Heart right ventricle (tissue), 16 donors: ENCODE results near the gene HTT. TPM values are rescaled to one million over a fixed set of nuclear protein-coding genes. Genes with fewer than 3 reads are reported as not detected.

ENCODE experiments used
- ATAC-seq, 8 donors: fragments of 200-7000 bp; cut with Tn5 transposase; one replicate each; pipeline ENCODE4 v1.9.1; 2020; ENCODE audit warnings: mild to moderate bottlenecking in 8 of 8, moderate library complexity in 8 of 8, moderate number of reproducible peaks in 1 of 8
- DNase-seq, 2 donors: peaks; one replicate each; pipeline ENCODE4 v3.0.0-alpha.2; 2020
- H3K27ac ChIP-seq, 10 donors: fragments of 200-600 bp; sonication (generic) in 2 of 10; one replicate each; pipeline versions ENCODE4 v1.5.0 to v1.8.0; 2020 to 2022; ENCODE audit warnings: mild to moderate bottlenecking in 3 of 10
- H3K27me3 ChIP-seq, 7 donors: fragments of 200-600 bp; one replicate each; pipeline ENCODE4 v1.8.0; 2021 to 2022; ENCODE audit warnings: mild to moderate bottlenecking in 2 of 7
- H3K36me3 ChIP-seq, 9 donors: fragments of 200-600 bp; sonication (generic) in 1 of 9; one replicate each; pipeline versions ENCODE4 v1.5.0 to v1.8.0; 2020 to 2022; ENCODE audit warnings: mild to moderate bottlenecking in 2 of 9
- H3K4me1 ChIP-seq, 9 donors: fragments of 200-600 bp; sonication (generic) in 1 of 9; one replicate each; pipeline versions ENCODE4 v1.5.0 to v1.8.0; 2020 to 2022; ENCODE audit warnings: mild to moderate bottlenecking in 4 of 9
- H3K4me3 ChIP-seq, 10 donors: fragments of 200-600 bp; sonication (generic) in 2 of 10; one replicate each; pipeline versions ENCODE4 v1.5.0 to v1.8.0; 2020 to 2022; ENCODE audit warnings: mild to moderate bottlenecking in 7 of 10, moderate library complexity in 2 of 10
- H3K9me3 ChIP-seq, 11 donors: fragments of 200-600 bp in 10 of 11; sonication (generic) in 2 of 11; one replicate each; pipeline versions ENCODE4 v1.5.0 to v1.8.0; 2013 to 2022; ENCODE audit warnings: mild to moderate bottlenecking in 2 of 11, control low read depth in 1 of 11, moderate library complexity in 1 of 11
- CTCF ChIP-seq, 9 donors: fragments of 200-600 bp; sonication (generic) in 2 of 9; IDR thresholded peaks; one replicate each; pipeline versions ENCODE4 v1.5.0 to v1.8.0; 2021 to 2022; ENCODE audit warnings: antibody characterized with exemption in 9 of 9, mild to moderate bottlenecking in 5 of 9, moderate library complexity in 1 of 9
- WGBS, 2 donors: extraction: QIAGEN DNeasy Blood & Tissue Kit; methylation state at CpG; one replicate each; pipeline ENCODE4 v1.1.7; 2013; ENCODE audit warnings: inconsistent platforms in 1 of 2; 5-methylcytosine and 5-hydroxymethylcytosine counted together
- intact Hi-C, 10 donors: fragments of 100-400 bp; cut with DNase I; formaldehyde crosslinking; loops; one replicate each; pipeline versions ENCODE4 v1.11.1 to v1.14.2; 2022
- polyA plus RNA-seq, 2 donors: library from polyadenylated mRNA; stranded (reverse); fragments of 200-250 nt; gene quantifications; one replicate each; pipeline ENCODE4 v1.2.3, GENCODE V29; 2013
- total RNA-seq, 10 donors: library from RNA; stranded (reverse); fragmentation: NEBNext Ultra II Directional in 3 of 10; extraction: Animal tissue kit (Norgen Biotek cat#: 25700) in 3 of 10; gene quantifications; one replicate each; pipeline versions ENCODE4 v1.2.1 to v1.2.4, GENCODE V29; 2021 to 2023
- donor health status: Arrhythmogenic right ventricular cardiomyopathy.
- donor health status: ischemic (EF 13 %, LVEDD 7.1; RV severe dilation, severe dysfunction).
- donor health status: healthy with polysubstance abuse.
- donor health status: DM: no; HTN: yes; CAD: no.
- donor health status: DM: no; HTN: no; CAD: no.
- donor health status: ischemic (EF 25% LVEDD 6.9; RV normal size, moderate dysfunction).
- donor health status: ischemic (EF 25% LVEDD 5.7; RV mildly dilated, moderate dysfunction).
- donor health status: healthy.
- donor health status: DM: yes; HTN: yes; CAD: no.
- donor health status: Ischemic cardiomyopathy.
- donor health status: ischemic (EF 35%, LVEDD 5.7; RV mildly dilated, moderate dysfunction).
- donor health status: nonischemic (EF 11% LVEDD 7.7; RV severe dilation, severe dysfunction).
- donor health status: DM: yes; HTN: yes; CAD: no.
- donor health status: PGD.
- donor health status: ischemic (EF 29% LVEDD 5.4; RV normal size, mild dysfunction).
- donor health status: nonischemic (EF 23%, LVEDD 6.1; RV moderate dilation, normal function).

HTT gene
- total and polyA plus RNA-seq, 12 donors: 6.3 to 34.0 (median 24.1) TPM

- no peaks in the 10 kb centered on the region for H3K4me1 ChIP-seq
- H3K27me3 ChIP-seq: no peaks in the 10 kb centered on the region
- DNase-seq: no peak
- intact Hi-C loops: no loop called here
- H3K9me3 ChIP-seq: no peaks in the 10 kb centered on the region
- H3K36me3 ChIP-seq: peaks cover 0 to 3% (median 0%) of the 10 kb centered on the region in 9 donors
- no peak overlapping the region for H3K4me3 ChIP-seq
- no peak overlapping the region for H3K27ac ChIP-seq
- no peak for ATAC-seq
- 95 to 96% methylated on average over 11 of the region's 11 CpGs for WGBS, 2 donors
- no peak for TF ChIP-seq CTCF (IDR thresholded peaks at IDR 0.05)
Measured at GRCh38 chr4:3251691-3252479, 177.4 kb downstream of the HTT start.

DNA sequence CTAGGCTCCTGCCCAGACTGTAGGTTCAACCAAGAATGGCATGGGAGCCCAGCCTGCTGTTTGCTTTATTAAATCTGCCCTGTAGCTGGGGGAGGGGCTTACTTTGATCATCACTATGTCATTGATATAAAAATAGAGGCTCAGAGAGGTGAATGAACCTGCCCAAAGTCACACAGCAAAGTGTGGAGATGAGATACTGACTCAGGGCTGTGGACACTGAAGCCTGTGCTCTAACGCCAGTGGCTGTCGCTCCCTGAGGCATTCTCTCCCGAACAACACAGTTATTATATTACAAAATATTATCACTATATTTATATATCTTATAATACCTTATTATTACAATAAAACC is 178.0 kb downstream of the HTT start:
- intact Hi-C loops: no loop called here
- H3K27ac ChIP-seq: no peak overlapping the region
- ATAC-seq (no peak), DNase-seq (no peak)
- H3K4me3 ChIP-seq: no peak overlapping the region
- no peaks in the 10 kb centered on the region for H3K27me3 ChIP-seq
- TF ChIP-seq CTCF (IDR thresholded peaks at IDR 0.05): no peak
- no peaks in the 10 kb centered on the region for H3K4me1 ChIP-seq
- peaks cover 0 to 3% (median 0%) of the 10 kb centered on the region in 9 donors for H3K36me3 ChIP-seq
- 95 to 96% methylated on average over 3 of the region's 3 CpGs for WGBS, 2 donors
- no peaks in the 10 kb centered on the region for H3K9me3 ChIP-seq

- TF ChIP-seq CTCF (IDR thresholded peaks at IDR 0.05): no peak
- DNase-seq (peak in 1 of 2 donors; percentile 9), ATAC-seq (no peak)
- peaks cover 0 to 3% (median 0%) of the 10 kb centered on the region in 9 donors for H3K36me3 ChIP-seq
- H3K9me3 ChIP-seq: no peaks in the 10 kb centered on the region
- 84 to 89% methylated on average over 38 of the region's 38 CpGs for WGBS, 2 donors
- H3K27me3 ChIP-seq: no peaks in the 10 kb centered on the region
- intact Hi-C loops: no loop called here
- no peak overlapping the region for H3K27ac ChIP-seq
- no peaks in the 10 kb centered on the region for H3K4me1 ChIP-seq
- no peak overlapping the region for H3K4me3 ChIP-seq
Measured at GRCh38 chr4:3252831-3253641, 178.6 kb downstream of the HTT start.

- WGBS, 2 donors: 92 to 96% methylated on average over 13 of the region's 13 CpGs
- no peaks in the 10 kb centered on the region for H3K27me3 ChIP-seq
- no peak overlapping the region for H3K27ac ChIP-seq
Measured at GRCh38 chr4:3253808-3254207, 179.3 kb downstream of the HTT start.

More at GRCh38 chr4:3253808-3254207, 179.3 kb downstream of the HTT start:
- no peak for TF ChIP-seq CTCF (IDR thresholded peaks at IDR 0.05)
- H3K9me3 ChIP-seq: no peaks in the 10 kb centered on the region
- intact Hi-C loops: no loop called here
- ATAC-seq (no peak), DNase-seq (peak in 1 of 2 donors; percentile 8)
- peaks cover 0 to 3% (median 0%) of the 10 kb centered on the region in 9 donors for H3K36me3 ChIP-seq
- no peak overlapping the region for H3K4me3 ChIP-seq
- H3K4me1 ChIP-seq: no peaks in the 10 kb centered on the region
